ENCODE data around the gene FGF6.

DNA sequence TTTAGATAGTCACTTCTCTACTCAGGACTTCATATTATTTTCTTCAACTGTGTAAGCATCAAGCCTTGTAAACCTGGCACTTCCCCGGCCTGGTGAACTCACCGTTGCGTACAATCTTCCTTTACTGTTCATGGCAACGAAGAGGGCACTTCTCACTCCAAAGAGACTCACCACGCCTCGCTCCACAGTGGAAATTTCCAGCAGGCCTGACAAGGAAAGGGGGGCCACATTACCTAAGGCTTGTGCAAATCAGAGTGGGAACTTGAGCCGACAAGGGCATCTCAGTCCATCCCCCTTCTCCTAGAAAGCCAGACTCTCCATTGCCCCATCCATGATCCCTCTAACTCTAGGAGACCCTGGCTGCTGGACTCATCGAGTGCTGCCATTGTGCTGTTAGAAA lies 1.6 kb downstream of the FGF6 start:
- no peak for TF ChIP-seq POLR2AphosphoS5 (IDR thresholded peaks at IDR 0.05; ENCODE audit: low read depth)
- TF ChIP-seq, protein P1, sequence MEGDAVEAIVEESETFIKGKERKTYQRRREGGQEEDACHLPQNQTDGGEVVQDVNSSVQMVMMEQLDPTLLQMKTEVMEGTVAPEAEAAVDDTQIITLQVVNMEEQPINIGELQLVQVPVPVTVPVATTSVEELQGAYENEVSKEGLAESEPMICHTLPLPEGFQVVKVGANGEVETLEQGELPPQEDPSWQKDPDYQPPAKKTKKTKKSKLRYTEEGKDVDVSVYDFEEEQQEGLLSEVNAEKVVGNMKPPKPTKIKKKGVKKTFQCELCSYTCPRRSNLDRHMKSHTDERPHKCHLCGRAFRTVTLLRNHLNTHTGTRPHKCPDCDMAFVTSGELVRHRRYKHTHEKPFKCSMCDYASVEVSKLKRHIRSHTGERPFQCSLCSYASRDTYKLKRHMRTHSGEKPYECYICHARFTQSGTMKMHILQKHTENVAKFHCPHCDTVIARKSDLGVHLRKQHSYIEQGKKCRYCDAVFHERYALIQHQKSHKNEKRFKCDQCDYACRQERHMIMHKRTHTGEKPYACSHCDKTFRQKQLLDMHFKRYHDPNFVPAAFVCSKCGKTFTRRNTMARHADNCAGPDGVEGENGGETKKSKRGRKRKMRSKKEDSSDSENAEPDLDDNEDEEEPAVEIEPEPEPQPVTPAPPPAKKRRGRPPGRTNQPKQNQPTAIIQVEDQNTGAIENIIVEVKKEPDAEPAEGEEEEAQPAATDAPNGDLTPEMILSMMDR (conservative IDR thresholded peaks at IDR 0.05; ENCODE audit: low read depth in 2 of 2): no peak

Data from GM23338 (cell line).